GM13977 (cell line): ENCODE results near the gene DNMBP.
"Not testable (repeated sequence)": the region's sequence is repeated elsewhere in the genome, so short reads cannot be mapped to it uniquely, and the experiment has no call there.

Experiments
- DNase-seq: peaks from one replicate; pipeline ENCODE4 v3.0.0; 2012; ENCODE audit warnings: low spot score
- in situ Hi-C: fragments of 300-500 bp; cut with MboI; formaldehyde crosslinking; loops from one replicate; pipeline ENCODE4 v1.12.0; 2022; ENCODE audit warnings: low sequenced_read_pairs, low pct_unique_long_range_greater_than_20kb, mixed read lengths, inconsistent platforms; ENCODE audit not compliant: unreplicated experiment
- TF ChIP-seq, protein P1 (sequence below): IDR thresholded peaks from 2 replicates; pipeline ENCODE4 v1.5.1; 2012; ENCODE audit warnings: mild to moderate bottlenecking, control low read depth; ENCODE audit not compliant: insufficient read depth; ENCODE audit errors: extremely low read depth, missing control alignments

DNMBP gene

DNA sequence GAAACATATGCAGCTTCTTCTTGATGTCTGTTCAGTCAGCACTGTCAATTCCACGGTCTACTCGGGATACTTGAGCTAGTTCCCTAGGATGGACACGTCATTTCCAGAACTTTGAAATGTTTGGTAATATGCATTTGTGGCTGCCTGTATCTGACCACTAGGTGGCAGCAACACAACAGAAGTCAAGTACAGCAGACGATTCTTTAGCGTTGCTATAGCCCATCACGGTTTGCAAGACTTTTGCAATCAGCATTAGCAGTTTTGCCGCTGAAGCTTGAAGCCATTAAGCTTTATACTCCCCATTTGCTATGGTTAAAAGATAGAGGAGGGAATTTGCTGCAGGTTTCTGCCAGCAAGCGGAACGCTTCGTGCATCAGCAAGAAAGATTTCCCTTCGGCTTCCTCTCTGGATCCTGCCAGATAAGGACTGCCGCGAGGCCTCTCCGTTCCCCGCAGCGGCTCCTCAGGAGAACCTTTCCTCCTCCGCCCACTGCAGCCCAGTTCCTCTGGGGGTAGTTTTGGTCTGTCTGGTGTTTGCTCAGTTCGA lies 163.8 kb downstream of the DNMBP start:
- in situ Hi-C loops: loop anchor here (10.0 kb wide), 1 partner anchor 199 kb away; no protein-coding TSS in a partner anchor
- TF ChIP-seq, protein P1, sequence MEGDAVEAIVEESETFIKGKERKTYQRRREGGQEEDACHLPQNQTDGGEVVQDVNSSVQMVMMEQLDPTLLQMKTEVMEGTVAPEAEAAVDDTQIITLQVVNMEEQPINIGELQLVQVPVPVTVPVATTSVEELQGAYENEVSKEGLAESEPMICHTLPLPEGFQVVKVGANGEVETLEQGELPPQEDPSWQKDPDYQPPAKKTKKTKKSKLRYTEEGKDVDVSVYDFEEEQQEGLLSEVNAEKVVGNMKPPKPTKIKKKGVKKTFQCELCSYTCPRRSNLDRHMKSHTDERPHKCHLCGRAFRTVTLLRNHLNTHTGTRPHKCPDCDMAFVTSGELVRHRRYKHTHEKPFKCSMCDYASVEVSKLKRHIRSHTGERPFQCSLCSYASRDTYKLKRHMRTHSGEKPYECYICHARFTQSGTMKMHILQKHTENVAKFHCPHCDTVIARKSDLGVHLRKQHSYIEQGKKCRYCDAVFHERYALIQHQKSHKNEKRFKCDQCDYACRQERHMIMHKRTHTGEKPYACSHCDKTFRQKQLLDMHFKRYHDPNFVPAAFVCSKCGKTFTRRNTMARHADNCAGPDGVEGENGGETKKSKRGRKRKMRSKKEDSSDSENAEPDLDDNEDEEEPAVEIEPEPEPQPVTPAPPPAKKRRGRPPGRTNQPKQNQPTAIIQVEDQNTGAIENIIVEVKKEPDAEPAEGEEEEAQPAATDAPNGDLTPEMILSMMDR: peak; percentile 92

DNA sequence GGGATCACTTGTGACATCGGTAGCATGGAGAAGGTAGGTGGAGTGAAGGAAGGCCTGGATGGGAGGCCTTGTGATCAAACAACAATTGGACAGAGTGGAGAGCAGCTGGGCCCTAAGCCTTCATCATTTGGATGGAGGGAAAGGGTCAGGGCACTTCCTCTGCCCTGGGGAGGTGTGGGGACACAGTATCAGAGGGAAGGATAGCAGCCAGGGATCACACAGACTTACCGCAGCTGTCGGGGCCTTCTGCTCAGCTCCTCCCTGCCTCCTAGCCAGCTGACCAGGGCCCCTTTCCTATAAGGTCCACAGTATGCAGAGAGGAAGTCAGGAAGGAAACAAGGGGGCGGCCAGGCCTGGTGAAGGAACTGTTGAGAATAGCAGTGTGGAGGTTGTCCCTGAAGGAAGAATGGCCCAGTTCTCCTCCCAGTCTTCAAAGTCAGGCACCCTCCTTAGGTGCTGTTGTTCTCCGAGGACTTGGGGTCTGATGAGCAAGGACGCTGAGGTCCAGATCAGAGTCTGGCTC lies 165.3 kb downstream of the DNMBP start:
- TF ChIP-seq, protein P1: no peak
- no peak for DNase-seq
- in situ Hi-C loops: loop anchor here (10.0 kb wide), 1 partner anchor 200 kb away; no protein-coding TSS in a partner anchor

More for the DNA sequence above, 163.8 kb downstream of the DNMBP start:
- peak; percentile 68 for DNase-seq

DNA sequence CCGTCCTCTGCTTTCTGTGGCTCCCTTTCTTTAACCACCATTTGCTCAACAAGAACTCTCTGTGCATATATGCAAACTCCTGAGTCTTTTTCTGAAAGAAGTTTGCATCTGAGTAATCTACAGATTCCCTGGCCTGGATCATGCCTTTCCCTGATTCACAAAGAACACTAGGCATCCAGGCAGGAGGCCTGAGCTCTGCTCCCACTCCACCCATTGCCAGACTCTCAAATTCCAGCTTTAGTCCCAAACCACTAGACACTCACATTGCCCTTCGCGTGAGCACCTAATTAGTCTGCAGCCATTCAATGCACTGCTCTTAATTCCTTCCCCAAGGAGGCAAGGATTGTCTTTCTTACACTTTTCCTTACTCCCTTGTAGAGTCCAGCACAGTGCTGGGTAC lies 166.4 kb downstream of the DNMBP start:
- in situ Hi-C loops: loop anchor here (10.0 kb wide), 1 partner anchor 201 kb away; no protein-coding TSS in a partner anchor
- no peak for DNase-seq
- TF ChIP-seq, protein P1: no peak

DNA sequence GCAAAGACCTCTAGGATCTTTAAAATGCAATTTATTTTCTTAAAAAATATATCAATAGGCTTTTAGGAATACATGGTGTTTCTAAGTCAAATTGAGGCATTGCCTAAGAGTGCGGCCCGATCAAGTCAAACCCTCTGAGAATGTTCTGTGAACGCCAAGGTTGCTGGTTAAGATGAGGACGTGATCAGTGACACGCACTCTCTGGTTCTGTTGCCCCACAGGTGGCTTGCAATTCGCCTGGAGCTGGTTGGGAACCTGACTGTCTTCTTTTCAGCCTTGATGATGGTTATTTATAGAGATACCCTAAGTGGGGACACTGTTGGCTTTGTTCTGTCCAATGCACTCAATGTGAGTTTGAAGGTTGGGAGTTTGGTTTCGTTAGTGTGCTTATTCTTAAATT lies 168.0 kb downstream of the DNMBP start:
- DNase-seq: no peak
- in situ Hi-C loops: loop anchor here (10.0 kb wide), 1 partner anchor 203 kb away; no protein-coding TSS in a partner anchor
- TF ChIP-seq, protein P1: no peak

DNA sequence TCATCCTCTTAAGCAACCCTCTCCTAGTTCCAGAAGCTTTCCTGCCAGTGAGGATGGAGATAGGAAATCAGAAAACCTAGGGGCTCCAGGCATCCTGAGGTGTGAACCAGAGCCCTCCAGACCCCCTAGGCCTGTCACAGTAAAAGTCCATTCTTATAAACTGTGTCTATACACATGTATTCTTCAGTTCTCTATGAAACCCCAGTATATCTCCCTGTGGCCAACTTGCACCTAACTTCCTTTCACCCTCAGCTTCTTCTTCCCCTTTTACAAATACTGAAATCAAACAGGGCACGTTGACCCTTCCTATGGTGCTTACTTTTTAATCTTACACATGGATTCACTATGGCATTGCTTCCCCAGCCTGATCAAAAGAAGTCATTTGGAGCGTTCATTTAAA lies 168.9 kb downstream of the DNMBP start:
- in situ Hi-C loops: loop anchor here (10.0 kb wide), 1 partner anchor 204 kb away; no protein-coding TSS in a partner anchor
- DNase-seq: not testable (repeated sequence)

DNA sequence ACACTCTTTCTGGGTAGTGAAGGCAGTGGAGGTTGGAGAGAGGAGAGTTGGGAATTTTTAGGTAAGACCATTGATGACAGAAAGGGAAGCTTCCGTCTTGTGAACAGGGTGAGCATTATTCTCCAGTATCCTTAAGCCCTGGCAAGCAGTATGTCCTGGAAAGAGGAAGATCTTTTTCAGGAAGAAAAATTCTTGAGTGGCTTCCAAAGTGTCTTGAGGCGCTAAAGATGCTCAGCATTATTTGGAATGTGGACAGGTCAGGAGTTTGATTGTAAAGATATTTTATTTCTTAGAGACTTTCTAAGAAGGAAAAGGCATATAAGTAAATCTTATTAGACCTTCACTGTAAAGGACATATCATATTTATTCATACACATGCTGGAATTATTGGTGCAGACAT lies 173.0 kb downstream of the DNMBP start:
- TF ChIP-seq, protein P1: no peak
- in situ Hi-C loops: no loop called here
- no peak for DNase-seq

DNA sequence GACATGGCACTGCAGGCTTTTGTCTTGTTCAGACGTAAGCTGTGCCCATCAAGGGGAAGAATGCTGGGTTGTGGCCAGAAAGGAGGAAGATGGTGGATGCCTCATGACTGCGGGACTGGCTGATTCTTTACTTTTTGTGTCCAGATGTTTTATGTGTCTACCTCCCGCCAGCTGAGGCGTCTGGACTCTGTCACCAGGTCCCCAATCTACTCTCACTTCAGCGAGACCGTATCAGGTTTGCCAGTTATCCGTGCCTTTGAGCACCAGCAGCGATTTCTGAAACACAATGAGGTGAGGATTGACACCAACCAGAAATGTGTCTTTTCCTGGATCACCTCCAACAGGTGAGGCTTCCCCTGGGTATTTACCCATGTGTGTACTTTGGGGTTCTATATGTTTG lies 173.8 kb downstream of the DNMBP start:
- TF ChIP-seq, protein P1: no peak
- in situ Hi-C loops: no loop called here
- no peak for DNase-seq
